H1 (cell line): ENCODE results near the gene GRIP2. TPM values are rescaled to one million over a fixed set of nuclear protein-coding genes. Genes with fewer than 3 reads are reported as not detected.

Experiments used
- CTCF ChIA-PET: fragments of 300-600 bp; sonication (Branson Sonifier 250); formaldehyde crosslinking; loops from one replicate; lab custom pipeline; 2021; ENCODE audit not compliant: partially characterized antibody; lab: Charles Lee
- POLR2A ChIA-PET: fragments of 300-600 bp; sonication (Branson Sonifier 250); formaldehyde crosslinking; loops from one replicate; lab custom pipeline; 2021; ENCODE audit warnings: inconsistent platforms; ENCODE audit not compliant: partially characterized antibody; lab: Charles Lee
- DNase-seq, 2 experiments: peaks; one replicate each; pipeline versions ENCODE4 v3.0.0 to v3.0.0-alpha.2; 2010 to 2022; ENCODE audit warnings: low spot score in 2 of 2, low read depth in 1 of 2, mixed read lengths in 1 of 2
- FAIRE-seq: peaks from 2 replicates; lab custom pipeline; 2011; peaks lifted over from hg19 to GRCh38; lab: Jason Lieb, UNC
- H2AFZ ChIP-seq: 2 replicates; pipeline ENCODE4 v1.8.1; 2012; ENCODE audit warnings: low read length, inconsistent platforms
- H2AK5ac ChIP-seq: 2 replicates; pipeline ENCODE4 v1.6.1; 2013; ENCODE audit warnings: low read depth, low read length
- H2BK120ac ChIP-seq: replicated peaks from 2 replicates; pipeline ENCODE3; 2013; ENCODE audit warnings: low read depth, low read length, inconsistent platforms
- H2BK12ac ChIP-seq: 2 replicates; pipeline ENCODE4 v1.6.1; 2013; ENCODE audit warnings: low read depth, low read length
- H2BK15ac ChIP-seq: 2 replicates; pipeline ENCODE4 v1.6.1; 2013; ENCODE audit warnings: low read length
- H2BK20ac ChIP-seq: 2 replicates; pipeline ENCODE4 v1.6.1; 2013; ENCODE audit warnings: low read length
- H2BK5ac ChIP-seq: 2 replicates; pipeline ENCODE4 v1.6.1; 2013; ENCODE audit warnings: low read depth, low read length
- H3K14ac ChIP-seq: 2 replicates; pipeline ENCODE4 v1.6.1; 2013; ENCODE audit warnings: inconsistent platforms; ENCODE audit not compliant: insufficient read length
- H3K18ac ChIP-seq: 2 replicates; pipeline ENCODE4 v1.6.1; 2013; ENCODE audit warnings: low read length; ENCODE audit errors: extremely low read depth
- H3K23ac ChIP-seq: 2 replicates; pipeline ENCODE4 v1.6.1; 2013; ENCODE audit warnings: inconsistent platforms; ENCODE audit not compliant: insufficient read length
- H3K23me2 ChIP-seq: 2 replicates; pipeline ENCODE4 v1.6.1; 2013; ENCODE audit warnings: low read depth, low read length
- H3K27ac ChIP-seq: 2 replicates; pipeline ENCODE4 v1.6.1; 2011; ENCODE audit warnings: low read depth, low read length, inconsistent platforms
- H3K27me3 ChIP-seq, 4 experiments: replicated peaks in 1 of 4; 1 replicate in 1 of 4; 2 replicates in 3 of 4; pipeline versions ENCODE4 v1.6.1 to v1.8.1; 2011 to 2013; ENCODE audit warnings: low read length in 3 of 4, mild to moderate bottlenecking in 3 of 4, inconsistent platforms in 2 of 4, mixed read lengths in 2 of 4, moderate library complexity in 1 of 4; ENCODE audit not compliant: control insufficient read depth in 3 of 4, insufficient read depth in 3 of 4; ENCODE audit errors: extremely low read depth in 1 of 4
- H3K36me3 ChIP-seq, 4 experiments: 2 replicates each; pipeline versions ENCODE4 v1.6.1 to v1.8.1; 2011 to 2013; ENCODE audit warnings: mild to moderate bottlenecking in 4 of 4, low read length in 3 of 4, moderate library complexity in 2 of 4, control low read depth in 1 of 4, inconsistent platforms in 1 of 4; ENCODE audit not compliant: insufficient read depth in 4 of 4, control insufficient read depth in 2 of 4
- H3K4ac ChIP-seq: replicated peaks from 2 replicates; pipeline ENCODE3; 2013; ENCODE audit warnings: low read length, low read depth, mixed read lengths, inconsistent platforms; ENCODE audit not compliant: insufficient read length
- H3K4me1 ChIP-seq, 4 experiments: replicated peaks in 1 of 4; 1 replicate in 1 of 4; 2 replicates in 3 of 4; pipeline versions ENCODE4 v1.6.1 to v1.8.1; 2011 to 2013; ENCODE audit warnings: low read length in 3 of 4, inconsistent platforms in 2 of 4, mixed read lengths in 1 of 4; ENCODE audit not compliant: insufficient read depth in 4 of 4, control insufficient read depth in 3 of 4
- H3K4me2 ChIP-seq, 2 experiments: 2 replicates each; pipeline versions ENCODE4 v1.6.1 to v1.8.1; 2011 to 2013; ENCODE audit warnings: low read depth in 2 of 2, low read length in 2 of 2, control low read depth in 1 of 2, inconsistent platforms in 1 of 2, mild to moderate bottlenecking in 1 of 2; ENCODE audit not compliant: insufficient read depth in 1 of 2
- H3K4me3 ChIP-seq, 4 experiments: fragments of 200-600, 300-600 bp in 1 of 4; sonication (generic), shearing (Covaris generic), sonication (Bioruptor Twin) in 1 of 4; 2 replicates each; pipeline versions ENCODE4 v1.5.1 to v1.8.1; 2011 to 2016; ENCODE audit warnings: low read length in 4 of 4, low read depth in 3 of 4, control low read depth in 2 of 4, inconsistent platforms in 2 of 4, mild to moderate bottlenecking in 2 of 4, mixed read lengths in 1 of 4, moderate library complexity in 1 of 4; ENCODE audit not compliant: insufficient read depth in 2 of 4; ENCODE audit errors: extremely low read depth in 1 of 4
- H3K56ac ChIP-seq: replicated peaks from 2 replicates; pipeline ENCODE3; 2013; ENCODE audit warnings: low read depth, mild to moderate bottlenecking, mixed read lengths, low read length, inconsistent platforms; ENCODE audit not compliant: insufficient read length
- H3K79me1 ChIP-seq: 2 replicates; pipeline ENCODE4 v1.6.1; 2013; ENCODE audit warnings: low read depth, low read length, control low read depth
- H3K79me2 ChIP-seq, 2 experiments: 2 replicates each; pipeline versions ENCODE4 v1.6.1 to v1.8.1; 2012 to 2013; ENCODE audit warnings: low read length in 2 of 2, mild to moderate bottlenecking in 2 of 2, inconsistent platforms in 1 of 2; ENCODE audit not compliant: insufficient read depth in 2 of 2, control insufficient read depth in 1 of 2
- H3K9ac ChIP-seq, 4 experiments: replicated peaks in 1 of 4; 1 replicate in 1 of 4; 2 replicates in 3 of 4; pipeline versions ENCODE4 v1.6.1 to v1.8.1; 2011 to 2013; ENCODE audit warnings: low read depth in 3 of 4, low read length in 3 of 4, control low read depth in 2 of 4, mild to moderate bottlenecking in 2 of 4, moderate library complexity in 2 of 4, inconsistent platforms in 1 of 4; ENCODE audit errors: extremely low read depth in 1 of 4
- H3K9me3 ChIP-seq, 2 experiments: 2 replicates each; pipeline versions ENCODE4 v1.6.1 to v1.8.1; 2012 to 2013; ENCODE audit warnings: mild to moderate bottlenecking in 2 of 2, moderate library complexity in 2 of 2, control low read depth in 1 of 2, inconsistent platforms in 1 of 2, low read depth in 1 of 2, low read length in 1 of 2, mixed read lengths in 1 of 2; ENCODE audit not compliant: insufficient read depth in 2 of 2
- H4K20me1 ChIP-seq, 2 experiments: replicated peaks in 1 of 2; 2 replicates each; pipeline versions ENCODE3 to v1.8.1; 2011 to 2013; ENCODE audit warnings: inconsistent platforms in 2 of 2, low read length in 2 of 2, mild to moderate bottlenecking in 1 of 2; ENCODE audit not compliant: insufficient read depth in 2 of 2, control insufficient read depth in 1 of 2
- H4K5ac ChIP-seq: 2 replicates; pipeline ENCODE4 v1.6.1; 2013; ENCODE audit warnings: low read length, low read depth, mixed read lengths, inconsistent platforms; ENCODE audit not compliant: insufficient read length
- H4K8ac ChIP-seq: 2 replicates; pipeline ENCODE4 v1.8.0; 2013; ENCODE audit warnings: mild to moderate bottlenecking, moderate library complexity, low read length, inconsistent platforms; ENCODE audit not compliant: insufficient read depth; ENCODE audit errors: extremely low read depth
- H4K91ac ChIP-seq: replicated peaks from 2 replicates; pipeline ENCODE3; 2013; ENCODE audit warnings: low read length, mixed read lengths, inconsistent platforms; ENCODE audit not compliant: insufficient read length
- CBX8 ChIP-seq: fragments of 300-800, 300-1000 bp; sonication (generic); IDR thresholded peaks from 2 replicates; pipeline ENCODE4 v1.7.1; 2016; ENCODE audit warnings: low read depth, low read length, borderline replicate concordance
- EZH2 ChIP-seq: fragments of 200-600 bp; sonication (generic); IDR thresholded peaks from 2 replicates; pipeline ENCODE4 v1.7.1; 2012; ENCODE audit warnings: low read depth, mild to moderate bottlenecking, moderate library complexity, low read length, inconsistent platforms; ENCODE audit not compliant: severe bottlenecking
- GTF2F1 ChIP-seq: IDR thresholded peaks from 2 replicates; pipeline ENCODE4 v1.6.1; 2012; ENCODE audit warnings: low read depth, low read length, improper control_type of control experiment, borderline replicate concordance
- JUND ChIP-seq: IDR thresholded peaks from 2 replicates; pipeline ENCODE4 v1.6.1; 2011; ENCODE audit warnings: mild to moderate bottlenecking, improper control_type of control experiment, low read length
- KDM4A ChIP-seq: IDR thresholded peaks from one replicate; pipeline ENCODE4 v1.7.1; 2012; ENCODE audit warnings: low read depth, mild to moderate bottlenecking, moderate library complexity, low read length, inconsistent platforms; ENCODE audit not compliant: severe bottlenecking
- MAX ChIP-seq: IDR thresholded peaks from 2 replicates; pipeline ENCODE4 v1.6.1; 2012; ENCODE audit warnings: inconsistent platforms
- RFX5 ChIP-seq: IDR thresholded peaks from 2 replicates; pipeline ENCODE4 v1.6.1; 2011; ENCODE audit warnings: low read depth, low read length, improper control_type of control experiment, borderline replicate concordance
- RNF2 ChIP-seq: fragments of 200-900, 300-1000 bp; sonication (generic); IDR thresholded peaks from 2 replicates; pipeline ENCODE4 v1.7.1; 2016; ENCODE audit warnings: borderline replicate concordance, low read depth, mild to moderate bottlenecking, antibody characterized with exemption, low read length; ENCODE audit not compliant: poor library complexity, severe bottlenecking; ENCODE audit errors: missing control alignments
- RXRA ChIP-seq: IDR thresholded peaks from 2 replicates; pipeline ENCODE4 v1.6.1; 2011; ENCODE audit warnings: low read depth, mild to moderate bottlenecking, low read length, moderate library complexity; ENCODE audit not compliant: insufficient read depth
- SIRT6 ChIP-seq: IDR thresholded peaks from one replicate; pipeline ENCODE4 v1.7.1; 2012; ENCODE audit warnings: low read length, inconsistent platforms
- SP1 ChIP-seq: IDR thresholded peaks from 2 replicates; pipeline ENCODE4 v1.6.1; 2011; ENCODE audit warnings: low read depth, low read length
- ZNF274 ChIP-seq: IDR thresholded peaks from 2 replicates; pipeline ENCODE4 v1.7.0; 2012; ENCODE audit warnings: low read length, borderline replicate concordance; ENCODE audit errors: extremely low read depth
- WGBS, 2 experiments: shearing (Covaris generic) in 1 of 2; methylation state at CpG; one replicate each; pipeline versions ENCODE4 v1.1.6 to v1.1.7; 2013 to 2015; ENCODE audit warnings: low lambda C conversion rate in 2 of 2, mixed read lengths in 2 of 2, inconsistent platforms in 1 of 2, low coverage in 1 of 2, missing lambda C conversion rate in 1 of 2; ENCODE audit not compliant: insufficient replicate concordance in 2 of 2, insufficient coverage in 1 of 2, insufficient read length in 1 of 2; ENCODE audit errors: extremely low coverage in 1 of 2, missing lambda C conversion rate in 1 of 2; 5-methylcytosine and 5-hydroxymethylcytosine counted together
- polyA plus RNA-seq, 7 experiments: library from polyadenylated mRNA; depleted of rRNA in 3 of 7; stranded (reverse) in 5 of 7; unstranded in 2 of 7; fragments of >200 nt in 5 of 7; fragments of 200-250 nt in 2 of 7; gene quantifications; 1 replicate in 5 of 7; 2 replicates in 1 of 7; 4 replicates in 1 of 7; pipeline versions ENCODE4 v1.2.1 to v1.2.3, GENCODE V29; 2011 to 2013; ENCODE audit warnings: missing spikeins in 2 of 7, mixed read lengths in 2 of 7
- total RNA-seq: library from RNA; stranded (reverse); fragmentation: NEBNext Ultra II Directional; extraction: Animal tissue kit (Norgen Biotek cat#: 25700); gene quantifications from 2 replicates; pipeline ENCODE4 v1.2.1, GENCODE V29; 2021

The GRIP2 gene
- total and polyA plus RNA-seq, 2 of the 8 experiments (the other 6 are each of a cell fraction or from before 2014, with no cell fraction given): 2.5 to 6.4 TPM

- Histone ChIP-seq H3K14ac (no peak overlapping the region), H4K91ac (no peak overlapping the region), H3K56ac (no peak overlapping the region), H2BK15ac (no peak overlapping the region), H3K79me2 (no peaks in the 10 kb centered on the region), H4K5ac (no peak overlapping the region), H3K9ac (no peak overlapping the region), H3K36me3 (peaks cover 4 to 29% (median 20%) of the 10 kb centered on the region in 4 experiments), H3K4ac (no peak overlapping the region), H2BK120ac (no peak overlapping the region), H4K8ac (no peak overlapping the region), H2BK5ac (peak overlapping the region; percentile 44; the same call in 1 of the 2 replicates), H3K27ac (no peak overlapping the region), H3K23me2 (no peaks in the 10 kb centered on the region; the same call in 1 of the 2 replicates), H2AK5ac (no peak overlapping the region), H2AFZ (no peak overlapping the region), H2BK20ac (no peak overlapping the region), H2BK12ac (no peak overlapping the region), H3K4me2 (no peak overlapping the region), H3K9me3 (no peaks in the 10 kb centered on the region), H3K4me1 (no peaks in the 10 kb centered on the region; a peak in 3 of 7 replicates), H4K20me1 (no peaks in the 10 kb centered on the region), H3K4me3 (no peak overlapping the region), H3K79me1 (no peaks in the 10 kb centered on the region), H3K23ac (no peak overlapping the region), H3K18ac (no peak overlapping the region), H3K27me3 (no peaks in the 10 kb centered on the region)
- WGBS, 2 experiments: 94% methylated on average over 7 of the region's 7 CpGs; no CpG with 5 or more reads in 1 of the 2 experiments
- ChIA-PET POLR2A (no interaction called here), CTCF (interaction anchor here (1.0 to 1.8 kb wide), 3 partner anchors 26 to 247 kb away, joined by 3 to 5 read pairs (median 4); no protein-coding TSS in a partner anchor)
- DNase-seq (no peak), FAIRE-seq (no peak)
- no peak for TF ChIP-seq MAX
- TF ChIP-seq SP1: no peak
- no peak for TF ChIP-seq RFX5
- no peak for TF ChIP-seq SIRT6
- TF ChIP-seq JUND: no peak
- no peak for TF ChIP-seq GTF2F1
- no peak for TF ChIP-seq KDM4A
- TF ChIP-seq CBX8: no peak
- no peak for TF ChIP-seq RXRA
- TF ChIP-seq RNF2: no peak
- no peak for TF ChIP-seq EZH2
- TF ChIP-seq ZNF274: no peak
Measured at GRCh38 chr3:14488286-14489041, 51.7 kb downstream of the GRIP2 start.
